ENCODE data around the gene CCDC175.

The CCDC175 gene

GRCh38 chr14:59538936-59539335, 37.7 kb downstream of the CCDC175 start:
- no peak for DNase-seq

DNA sequence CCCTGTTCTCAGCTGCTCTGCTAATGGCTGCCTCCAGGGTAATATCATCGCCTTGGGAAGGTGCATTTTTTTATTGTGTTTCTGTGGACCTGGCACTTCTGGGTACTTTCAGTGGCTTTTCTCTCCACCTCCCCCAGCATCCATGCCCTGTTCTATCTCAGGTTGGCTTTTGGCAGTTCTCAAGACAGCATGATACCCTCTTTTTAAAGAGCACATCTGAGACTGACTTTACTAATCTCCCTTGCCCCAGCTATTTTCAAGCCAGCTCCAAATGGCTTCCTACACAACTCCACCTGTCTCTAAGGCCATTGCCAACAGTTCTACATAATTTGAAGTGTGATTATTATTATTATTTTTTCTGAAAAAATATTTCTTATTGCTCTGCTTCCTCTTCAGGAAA, 39.1 kb downstream of the CCDC175 start:
- DNase-seq, result no peak

DNA sequence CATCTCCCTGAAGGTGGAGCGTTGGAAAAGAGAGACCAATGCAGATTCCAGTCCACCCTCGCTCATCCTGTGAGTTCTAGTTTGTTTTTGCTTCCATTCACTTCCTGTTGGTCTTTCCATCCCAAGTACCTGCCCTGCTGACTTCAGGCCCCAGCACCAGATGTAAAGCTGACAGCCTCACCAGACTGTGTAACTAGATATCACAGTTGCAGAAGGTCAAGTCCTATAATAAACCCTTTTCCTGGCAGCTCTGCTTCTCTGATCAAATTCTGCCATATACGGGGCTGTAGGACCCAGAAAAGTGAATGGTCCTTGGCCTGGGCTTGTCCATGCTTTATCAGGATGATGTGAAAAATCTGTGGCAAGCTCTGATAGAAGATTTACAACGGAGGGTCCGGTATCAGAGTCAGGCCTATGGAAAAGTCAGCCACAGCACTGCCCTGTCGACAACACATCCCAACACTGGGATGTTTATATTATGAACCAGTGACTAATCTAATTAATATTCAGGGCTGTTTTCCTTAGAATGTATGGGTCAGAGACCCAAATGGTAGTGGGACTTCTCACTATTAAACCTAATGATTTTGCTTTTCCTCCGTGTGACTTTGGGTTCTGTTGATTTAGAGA, 42.1 kb downstream of the CCDC175 start:
- DNase-seq, result peak; percentile 40

DNA sequence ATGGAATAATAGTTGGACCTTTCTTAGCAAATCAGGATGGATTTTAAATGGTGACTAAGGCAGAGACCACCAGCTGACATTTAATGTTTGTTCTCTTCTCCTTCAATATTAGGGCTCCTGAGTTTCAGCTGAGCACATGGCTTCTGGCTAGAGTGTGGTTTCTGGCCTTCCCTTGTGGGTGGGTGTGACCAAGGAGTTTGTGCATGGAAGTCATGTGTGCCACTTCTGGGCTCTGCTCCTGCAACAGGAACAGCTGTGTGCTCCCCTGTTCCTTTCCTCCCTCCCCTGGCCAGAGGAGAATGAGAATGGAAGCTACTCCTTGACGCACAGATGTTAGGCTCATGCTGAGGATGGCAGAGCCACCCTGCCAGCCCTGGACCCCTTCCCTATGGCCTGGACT, 44.2 kb downstream of the CCDC175 start:
- no peak for DNase-seq

DNA sequence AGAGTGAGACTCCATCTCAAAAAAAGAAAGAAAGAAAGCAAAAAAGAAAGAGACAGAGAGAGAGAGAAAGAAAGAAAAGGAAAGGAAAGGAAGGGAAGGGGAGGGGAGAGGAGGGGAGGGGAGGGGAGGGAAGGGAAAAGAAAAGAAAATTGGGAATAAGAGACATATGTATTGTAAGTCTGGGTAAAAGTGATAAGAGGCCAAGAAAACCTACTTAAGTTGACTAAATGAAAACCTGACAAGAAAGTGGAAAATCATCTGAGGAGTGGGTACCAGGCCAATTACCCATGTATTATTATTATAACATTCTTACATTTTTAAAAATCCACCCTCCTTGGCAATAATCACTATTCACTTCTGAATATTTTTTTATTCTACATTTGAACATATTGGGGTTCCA, 46.3 kb downstream of the CCDC175 start:
- no peak for DNase-seq

GRCh38 chr14:59529189-59529588, 47.4 kb downstream of the CCDC175 start:
- DNase-seq, result peak; percentile 64

- no peak for DNase-seq
Measured at GRCh38 chr14:59520224-59520623, 56.4 kb downstream of the CCDC175 start.

DNA sequence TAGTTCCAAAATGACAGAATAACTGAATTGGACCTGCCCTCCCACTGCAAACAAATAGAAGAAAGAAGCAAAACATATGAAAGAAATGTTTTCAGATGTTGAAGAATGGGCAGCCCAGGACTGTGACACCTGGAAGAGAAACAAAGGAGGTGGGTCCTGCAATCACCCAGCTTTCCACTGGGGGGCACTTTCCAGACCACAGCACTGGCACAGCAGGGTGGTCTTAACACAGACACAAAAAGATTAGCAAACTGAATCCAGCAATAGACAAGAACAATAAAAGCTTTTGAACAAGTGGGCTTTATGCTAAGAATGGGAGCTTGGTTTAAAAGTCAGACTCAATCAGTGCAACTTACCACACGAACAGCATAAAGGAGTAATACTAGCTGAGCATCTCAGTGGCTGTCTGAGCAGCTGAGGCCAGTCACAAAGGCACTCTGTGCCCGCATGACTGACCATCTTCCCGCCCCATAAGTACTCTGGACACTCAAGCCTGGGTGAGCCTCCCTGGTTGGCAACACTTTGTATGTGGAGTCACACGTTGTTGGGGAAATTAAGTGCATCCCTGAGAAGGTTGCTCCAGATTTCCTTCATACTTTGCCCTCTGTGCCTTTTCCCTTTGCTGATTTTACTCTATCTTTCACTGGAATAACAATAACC, 64.6 kb downstream of the CCDC175 start:
- no peak for DNase-seq

DNA sequence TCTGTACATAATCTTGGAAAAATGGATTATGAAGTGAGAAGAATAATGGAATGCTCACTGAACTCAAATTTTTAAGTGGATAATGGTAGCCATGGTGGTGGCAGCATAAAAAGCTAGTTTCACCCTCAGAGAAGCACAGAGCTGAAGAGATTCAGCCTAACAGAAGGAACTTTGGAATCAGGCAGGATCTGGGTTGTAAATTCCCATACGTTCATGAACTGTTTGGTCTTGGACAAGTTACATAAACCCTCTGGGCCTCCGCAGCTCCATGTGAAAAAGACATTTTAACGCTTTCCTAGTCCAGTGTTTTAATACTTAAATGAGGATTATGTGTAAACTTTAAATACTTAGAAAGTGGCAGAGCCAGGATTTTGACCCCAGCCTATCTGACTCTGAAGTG, 65.6 kb downstream of the CCDC175 start:
- no peak for DNase-seq

GRCh38 chr14:59510001-59510400, 66.6 kb downstream of the CCDC175 start:
- DNase-seq, result no peak

GRCh38 chr14:59509101-59509500, 67.5 kb downstream of the CCDC175 start:
- no peak for DNase-seq

GRCh38 chr14:59507752-59508103, 68.9 kb downstream of the CCDC175 start:
- DNase-seq, result no peak

DNA sequence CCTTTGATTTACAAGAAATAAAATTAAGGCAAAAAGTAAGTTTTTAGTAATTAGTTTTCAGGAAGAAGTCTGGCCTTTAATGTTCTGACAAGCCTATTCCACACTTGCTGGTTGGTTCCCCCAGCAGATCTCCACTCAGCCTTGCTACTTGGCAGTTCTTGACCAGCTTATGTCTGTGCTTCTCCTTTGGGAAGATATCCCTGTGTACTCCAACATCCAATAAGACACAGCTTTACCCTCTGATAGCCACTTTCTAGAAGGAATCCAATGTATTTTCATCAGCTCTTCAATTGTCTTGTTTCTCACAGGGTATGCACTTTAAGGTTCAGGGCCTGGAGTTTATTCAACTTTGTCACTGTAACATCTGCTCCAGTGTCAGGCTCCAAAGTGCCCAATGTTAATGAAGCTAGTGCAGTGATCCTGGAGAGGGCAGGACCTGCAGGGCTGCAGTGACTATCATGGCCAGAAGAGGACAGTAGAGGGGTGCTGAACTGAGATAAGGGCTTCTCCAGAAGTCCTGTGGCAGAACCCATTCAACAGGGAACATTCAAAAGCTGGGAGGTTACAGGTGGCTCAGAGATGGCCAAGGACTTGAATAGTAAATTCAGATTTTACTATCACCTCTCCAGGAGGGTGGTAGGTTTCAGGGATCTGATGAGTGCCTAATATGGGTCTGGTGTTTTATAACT, 69.4 kb downstream of the CCDC175 start:
- peak; percentile 52 for DNase-seq

GRCh38 chr14:59503256-59503655, 73.4 kb downstream of the CCDC175 start:
- DNase-seq, result no peak

DNA sequence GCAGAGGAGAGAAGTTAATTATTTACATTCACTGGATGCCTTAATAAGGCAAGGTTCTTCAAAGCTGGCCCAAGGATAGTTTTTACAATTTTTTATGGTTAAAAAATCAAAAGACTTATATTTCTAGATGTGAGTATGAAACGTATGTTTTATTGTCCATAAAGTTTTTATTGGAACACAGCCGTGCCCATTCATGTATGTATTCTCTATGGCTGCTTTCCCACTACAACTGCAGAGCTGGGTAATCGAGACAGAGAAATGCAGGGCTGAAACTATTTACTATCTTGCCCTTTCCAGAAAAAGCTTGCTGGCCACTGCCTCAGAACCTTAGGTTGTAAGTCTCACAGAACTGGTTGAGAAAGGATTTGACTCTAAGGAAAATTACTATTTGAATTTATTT, 75.9 kb downstream of the CCDC175 start:
- DNase-seq, result no peak

DNA sequence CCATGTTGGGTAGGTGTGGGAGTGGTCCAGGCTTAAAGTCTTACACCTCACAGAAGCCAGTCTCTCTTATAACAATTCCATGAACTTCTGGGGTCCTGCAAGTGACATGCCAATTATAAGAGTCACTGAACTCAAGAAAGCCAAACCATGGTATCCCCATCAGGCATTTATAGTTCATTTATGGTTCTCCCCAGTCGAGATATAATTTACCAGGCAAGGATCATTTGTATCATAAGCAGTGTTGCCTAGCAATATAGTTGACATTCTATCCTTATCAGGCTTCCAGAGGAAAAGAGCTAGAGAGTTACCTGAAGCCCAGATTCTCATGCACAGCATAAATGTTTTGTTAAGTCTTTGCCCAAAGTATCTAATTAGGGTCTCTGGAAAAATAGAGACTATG, 84.2 kb downstream of the CCDC175 start:
- no peak for DNase-seq

- DNase-seq, result no peak
Measured at GRCh38 chr14:59490756-59491155, 85.9 kb downstream of the CCDC175 start.

- no peak for DNase-seq
Measured at GRCh38 chr14:59484639-59485175, 91.9 kb downstream of the CCDC175 start.

GRCh38 chr14:59483819-59484638, 92.6 kb downstream of the CCDC175 start, which contains the start of the genes JKAMP and L3HYPDH:
Gene JKAMP (plus strand): TSS chr14:59484517. CDS start chr14:59484590, 73 bp downstream.
Gene L3HYPDH (minus strand): TSS chr14:59484408. CDS start chr14:59484316, 92 bp downstream.
- DNase-seq, result peak; percentile 89

GRCh38 chr14:59483363-59483762, 93.2 kb downstream of the CCDC175 start:
- no peak for DNase-seq

GRCh38 chr14:59482541-59483331, 93.9 kb downstream of the CCDC175 start:
- peak; percentile 21 for DNase-seq

DNA sequence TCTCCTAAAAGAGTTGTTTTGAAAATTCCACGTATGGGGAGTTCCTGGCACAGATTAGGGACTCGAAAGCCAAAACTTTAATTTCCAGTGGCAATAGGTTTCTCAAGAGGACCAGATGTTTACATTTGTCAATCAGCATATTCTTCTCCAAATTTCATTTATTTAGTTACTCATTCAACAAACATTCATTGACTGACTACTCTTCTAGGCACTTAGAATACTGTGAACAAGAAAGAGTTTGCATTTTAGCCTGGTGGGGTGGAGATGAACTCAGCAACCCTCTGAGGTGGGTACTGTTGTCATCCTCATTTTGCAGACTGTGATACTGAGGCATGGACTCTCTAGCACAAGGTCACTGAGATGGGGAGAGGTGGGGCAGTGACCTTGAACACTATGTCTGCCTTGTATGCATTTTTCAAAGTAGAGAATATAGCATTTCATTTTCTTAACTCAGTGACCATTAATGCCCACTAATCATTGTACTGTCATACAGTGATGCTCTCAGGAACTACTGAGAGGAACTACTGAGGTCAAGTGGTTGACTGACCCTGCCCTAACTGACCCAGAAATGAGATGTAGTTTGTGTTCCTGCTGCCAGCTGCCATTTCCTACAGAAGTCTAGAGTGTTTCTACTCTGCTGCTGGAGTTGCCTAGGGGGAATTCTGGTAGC, 94.6 kb downstream of the CCDC175 start:
- no peak for DNase-seq
